ENCODE results near the gene CA12. TPM values are rescaled to one million over a fixed set of nuclear protein-coding genes. Genes with fewer than 3 reads are reported as not detected.

The CA12 gene
- total and polyA plus RNA-seq, 4 donors, result 2.7 to 29.7 (median 7.8) TPM

GRCh38 chr15:63357731-63358130 lies 23.9 kb downstream of the CA12 start:
- Histone ChIP-seq H3K36me3 (ENCODE audit: control insufficient read depth in 1 of 2, insufficient read depth in 2 of 2, low read length in 1 of 2) (no peaks in the 10 kb centered on the region), H3K27me3 (ENCODE audit: control insufficient read depth in 1 of 2, insufficient read depth in 2 of 2, low read length in 1 of 2) (no peaks in the 10 kb centered on the region), H3K27ac (ENCODE audit: low read depth in 1 of 2, low read length in 2 of 2) (no peak overlapping the region), H3K9me3 (ENCODE audit: control insufficient read depth, low read length) (no peaks in the 10 kb centered on the region), H3K4me1 (ENCODE audit: control insufficient read depth in 1 of 2, insufficient read depth in 2 of 2, low read length in 2 of 2) (no peaks in the 10 kb centered on the region), H3K4me3 (ENCODE audit: low read length in 2 of 2) (no peak overlapping the region)
- 93 to 97% methylated on average over 3 of the region's 3 CpGs for WGBS, 2 donors
- DNase-seq, result no peak
- ATAC-seq (ENCODE audit: low FRiP score), result no peak
- intact Hi-C loops (cut with DNase I), result no loop called here

- intact Hi-C loops (cut with DNase I), result no loop called here
- DNase-seq (no peak), ATAC-seq (ENCODE audit: low FRiP score) (no peak)
- no peak overlapping the region for H3K27ac ChIP-seq (ENCODE audit: low read depth in 1 of 2, low read length in 2 of 2)
- H3K36me3 ChIP-seq (ENCODE audit: control insufficient read depth in 1 of 2, insufficient read depth in 2 of 2, low read length in 1 of 2), result no peaks in the 10 kb centered on the region
- no peak overlapping the region for H3K4me3 ChIP-seq (ENCODE audit: low read length in 2 of 2)
- H3K27me3 ChIP-seq (ENCODE audit: control insufficient read depth in 1 of 2, insufficient read depth in 2 of 2, low read length in 1 of 2), result no peaks in the 10 kb centered on the region
- 68 to 69% methylated on average over 4 of the region's 4 CpGs for WGBS, 2 donors
- no peaks in the 10 kb centered on the region for H3K4me1 ChIP-seq (ENCODE audit: control insufficient read depth in 1 of 2, insufficient read depth in 2 of 2, low read length in 2 of 2)
- no peaks in the 10 kb centered on the region for H3K9me3 ChIP-seq (ENCODE audit: control insufficient read depth, low read length)
Measured at GRCh38 chr15:63357061-63357460, 24.6 kb downstream of the CA12 start.

- 86 to 88% methylated on average over 22 of the region's 22 CpGs for WGBS, 2 donors
- Histone ChIP-seq H3K4me3 (ENCODE audit: low read length in 2 of 2) (no peak overlapping the region), H3K36me3 (ENCODE audit: control insufficient read depth in 1 of 2, insufficient read depth in 2 of 2, low read length in 1 of 2) (no peaks in the 10 kb centered on the region), H3K9me3 (ENCODE audit: control insufficient read depth, low read length) (no peaks in the 10 kb centered on the region), H3K27me3 (ENCODE audit: control insufficient read depth in 1 of 2, insufficient read depth in 2 of 2, low read length in 1 of 2) (no peaks in the 10 kb centered on the region), H3K4me1 (ENCODE audit: control insufficient read depth in 1 of 2, insufficient read depth in 2 of 2, low read length in 2 of 2) (no peaks in the 10 kb centered on the region), H3K27ac (ENCODE audit: low read depth in 1 of 2, low read length in 2 of 2) (no peak overlapping the region)
- intact Hi-C loops (cut with DNase I), result no loop called here
- DNase-seq (no peak), ATAC-seq (ENCODE audit: low FRiP score) (no peak)
Measured at GRCh38 chr15:63354821-63355650, 26.6 kb downstream of the CA12 start.

- no peak overlapping the region for H3K27ac ChIP-seq (ENCODE audit: low read depth in 1 of 2, low read length in 2 of 2)
- H3K9me3 ChIP-seq (ENCODE audit: control insufficient read depth, low read length), result no peaks in the 10 kb centered on the region
- intact Hi-C loops (cut with DNase I), result no loop called here
- DNase-seq (no peak), ATAC-seq (ENCODE audit: low FRiP score) (no peak)
- H3K4me1 ChIP-seq (ENCODE audit: control insufficient read depth in 1 of 2, insufficient read depth in 2 of 2, low read length in 2 of 2), result no peaks in the 10 kb centered on the region
- 92 to 94% methylated on average over 5 of the region's 5 CpGs for WGBS, 2 donors
- no peak overlapping the region for H3K4me3 ChIP-seq (ENCODE audit: low read length in 2 of 2)
- H3K27me3 ChIP-seq (ENCODE audit: control insufficient read depth in 1 of 2, insufficient read depth in 2 of 2, low read length in 1 of 2), result no peaks in the 10 kb centered on the region
- no peaks in the 10 kb centered on the region for H3K36me3 ChIP-seq (ENCODE audit: control insufficient read depth in 1 of 2, insufficient read depth in 2 of 2, low read length in 1 of 2)
Measured at GRCh38 chr15:63353887-63354286, 27.8 kb downstream of the CA12 start.

- no peaks in the 10 kb centered on the region for H3K36me3 ChIP-seq (ENCODE audit: control insufficient read depth in 1 of 2, insufficient read depth in 2 of 2, low read length in 1 of 2)
- H3K4me1 ChIP-seq (ENCODE audit: control insufficient read depth in 1 of 2, insufficient read depth in 2 of 2, low read length in 2 of 2), result no peaks in the 10 kb centered on the region
- intact Hi-C loops (cut with DNase I), result no loop called here
- WGBS, 2 donors, result 82% methylated on average over 8 of the region's 8 CpGs
- ATAC-seq (ENCODE audit: low FRiP score) (no peak), DNase-seq (no peak)
- H3K27ac ChIP-seq (ENCODE audit: low read depth in 1 of 2, low read length in 2 of 2), result no peak overlapping the region
- no peaks in the 10 kb centered on the region for H3K27me3 ChIP-seq (ENCODE audit: control insufficient read depth in 1 of 2, insufficient read depth in 2 of 2, low read length in 1 of 2)
- no peak overlapping the region for H3K4me3 ChIP-seq (ENCODE audit: low read length in 2 of 2)
- no peaks in the 10 kb centered on the region for H3K9me3 ChIP-seq (ENCODE audit: control insufficient read depth, low read length)
Measured at GRCh38 chr15:63353261-63353660, 28.4 kb downstream of the CA12 start.

GRCh38 chr15:63352808-63353207 lies 28.8 kb downstream of the CA12 start:
- WGBS, 2 donors, result 91 to 94% methylated on average over 4 of the region's 4 CpGs
- H3K27ac ChIP-seq (ENCODE audit: low read depth in 1 of 2, low read length in 2 of 2), result no peak overlapping the region
- DNase-seq (no peak), ATAC-seq (ENCODE audit: low FRiP score) (no peak)
- H3K27me3 ChIP-seq (ENCODE audit: control insufficient read depth in 1 of 2, insufficient read depth in 2 of 2, low read length in 1 of 2), result no peaks in the 10 kb centered on the region
- intact Hi-C loops (cut with DNase I), result no loop called here
- H3K9me3 ChIP-seq (ENCODE audit: control insufficient read depth, low read length), result no peaks in the 10 kb centered on the region
- H3K4me3 ChIP-seq (ENCODE audit: low read length in 2 of 2), result no peak overlapping the region
- no peaks in the 10 kb centered on the region for H3K4me1 ChIP-seq (ENCODE audit: control insufficient read depth in 1 of 2, insufficient read depth in 2 of 2, low read length in 2 of 2)
- H3K36me3 ChIP-seq (ENCODE audit: control insufficient read depth in 1 of 2, insufficient read depth in 2 of 2, low read length in 1 of 2), result no peaks in the 10 kb centered on the region

- DNase-seq (no peak), ATAC-seq (ENCODE audit: low FRiP score) (no peak)
- Histone ChIP-seq H3K4me1 (ENCODE audit: control insufficient read depth in 1 of 2, insufficient read depth in 2 of 2, low read length in 2 of 2) (no peaks in the 10 kb centered on the region), H3K9me3 (ENCODE audit: control insufficient read depth, low read length) (no peaks in the 10 kb centered on the region), H3K27ac (ENCODE audit: low read depth in 1 of 2, low read length in 2 of 2) (no peak overlapping the region), H3K27me3 (ENCODE audit: control insufficient read depth in 1 of 2, insufficient read depth in 2 of 2, low read length in 1 of 2) (no peaks in the 10 kb centered on the region), H3K4me3 (ENCODE audit: low read length in 2 of 2) (no peak overlapping the region), H3K36me3 (ENCODE audit: control insufficient read depth in 1 of 2, insufficient read depth in 2 of 2, low read length in 1 of 2) (no peaks in the 10 kb centered on the region)
- intact Hi-C loops (cut with DNase I), result no loop called here
- 98 to 99% methylated on average over 4 of the region's 4 CpGs for WGBS, 2 donors
Measured at GRCh38 chr15:63351170-63351569, 30.5 kb downstream of the CA12 start.

- DNase-seq, result peak in 1 of 2 donors; percentile 69
- intact Hi-C loops (cut with DNase I), result no loop called here
- H3K27ac ChIP-seq (ENCODE audit: low read depth in 1 of 2, low read length in 2 of 2), result peak overlapping the region in 1 of 2 donors; percentile 26
- no peaks in the 10 kb centered on the region for H3K4me1 ChIP-seq (ENCODE audit: control insufficient read depth in 1 of 2, insufficient read depth in 2 of 2, low read length in 2 of 2)
- peak; percentile 81 for ATAC-seq (ENCODE audit: low FRiP score)
- 17 to 23% methylated on average over 5 of the region's 5 CpGs for WGBS, 2 donors
- H3K9me3 ChIP-seq (ENCODE audit: control insufficient read depth, low read length), result no peaks in the 10 kb centered on the region
- no peaks in the 10 kb centered on the region for H3K36me3 ChIP-seq (ENCODE audit: control insufficient read depth in 1 of 2, insufficient read depth in 2 of 2, low read length in 1 of 2)
- H3K27me3 ChIP-seq (ENCODE audit: control insufficient read depth in 1 of 2, insufficient read depth in 2 of 2, low read length in 1 of 2), result no peaks in the 10 kb centered on the region
- H3K4me3 ChIP-seq (ENCODE audit: low read length in 2 of 2), result no peak overlapping the region
Measured at GRCh38 chr15:63350178-63350621, 31.4 kb downstream of the CA12 start.

- H3K27ac ChIP-seq (ENCODE audit: low read depth in 1 of 2, low read length in 2 of 2), result no peak overlapping the region
- no peaks in the 10 kb centered on the region for H3K27me3 ChIP-seq (ENCODE audit: control insufficient read depth in 1 of 2, insufficient read depth in 2 of 2, low read length in 1 of 2)
- no peaks in the 10 kb centered on the region for H3K9me3 ChIP-seq (ENCODE audit: control insufficient read depth, low read length)
- H3K4me3 ChIP-seq (ENCODE audit: low read length in 2 of 2), result no peak overlapping the region
- intact Hi-C loops (cut with DNase I), result no loop called here
- 98% methylated on average over 5 of the region's 5 CpGs for WGBS, 2 donors
- ATAC-seq (ENCODE audit: low FRiP score) (no peak), DNase-seq (no peak)
- H3K4me1 ChIP-seq (ENCODE audit: control insufficient read depth in 1 of 2, insufficient read depth in 2 of 2, low read length in 2 of 2), result no peaks in the 10 kb centered on the region
- no peaks in the 10 kb centered on the region for H3K36me3 ChIP-seq (ENCODE audit: control insufficient read depth in 1 of 2, insufficient read depth in 2 of 2, low read length in 1 of 2)
Measured at GRCh38 chr15:63349621-63350020, 32.0 kb downstream of the CA12 start.
